Progenitor cell of endocrine pancreas (in vitro differentiated cells): ENCODE measurements around the gene TMEM165. TPM values are rescaled to one million over a fixed set of nuclear protein-coding genes. Genes with fewer than 3 reads are reported as not detected.

ENCODE experiments used
- DNase-seq: peaks from one replicate; pipeline ENCODE4 v3.0.0; 2021; ENCODE audit warnings: low spot score; ENCODE audit not compliant: unreplicated experiment
- H3K27ac Mint-ChIP-seq: 2 replicates; pipeline ENCODE4 v1.8.0; 2021; ENCODE audit warnings: mild to moderate bottlenecking, moderate library complexity, mixed read lengths
- H3K27me3 Mint-ChIP-seq: 2 replicates; pipeline ENCODE4 v1.8.0; 2021; ENCODE audit warnings: mixed read lengths
- H3K36me3 Mint-ChIP-seq: 2 replicates; pipeline ENCODE4 v1.8.0; 2022; ENCODE audit warnings: mixed read lengths; ENCODE audit not compliant: insufficient read depth
- H3K4me1 Mint-ChIP-seq: 2 replicates; pipeline ENCODE4 v1.8.0; 2021; ENCODE audit warnings: low read depth, mixed read lengths
- H3K4me3 Mint-ChIP-seq: 2 replicates; pipeline ENCODE4 v1.8.0; 2021; ENCODE audit warnings: low read depth, mild to moderate bottlenecking, moderate library complexity, mixed read lengths
- H3K9me3 Mint-ChIP-seq: 2 replicates; pipeline ENCODE4 v1.8.0; 2021; ENCODE audit warnings: low read depth, mixed read lengths
- CTCF ChIP-seq: fragments of 200-600 bp; sonication (generic); IDR thresholded peaks from one replicate; pipeline ENCODE4 v1.5.0; 2021; ENCODE audit warnings: antibody characterized with exemption, mild to moderate bottlenecking; ENCODE audit not compliant: unreplicated experiment
- total RNA-seq: library from RNA; stranded (reverse); gene quantifications from 2 replicates; pipeline ENCODE4 v1.2.1, GENCODE V29; 2021

The TMEM165 gene
- total RNA-seq, 1 donor from 2014 or later: 65.7 TPM

- TF ChIP-seq CTCF: no peak
- Mint-ChIP-seq H3K9me3 (no peaks in the 10 kb centered on the region), H3K4me3 (no peak overlapping the region), H3K4me1 (peaks cover 13% of the 10 kb centered on the region), H3K27me3 (no peaks in the 10 kb centered on the region), H3K27ac (no peak overlapping the region), H3K36me3 (peaks cover 18% of the 10 kb centered on the region)
- no peak for DNase-seq
These were observed 46.8 kb downstream of the TMEM165 start for GRCh38 chr4:55442541-55442940.

- Mint-ChIP-seq H3K27ac (no peak overlapping the region), H3K4me3 (no peak overlapping the region), H3K36me3 (peaks cover 16% of the 10 kb centered on the region)
These were observed 49.1 kb downstream of the TMEM165 start for GRCh38 chr4:55444827-55445226.

GRCh38 chr4:55445921-55446577, 50.3 kb downstream of the TMEM165 start:
- Mint-ChIP-seq H3K27ac (no peak overlapping the region), H3K27me3 (no peaks in the 10 kb centered on the region), H3K4me1 (no peaks in the 10 kb centered on the region), H3K9me3 (no peaks in the 10 kb centered on the region), H3K36me3 (peaks cover 13% of the 10 kb centered on the region), H3K4me3 (no peak overlapping the region)
- DNase-seq: no peak
- no peak for TF ChIP-seq CTCF

More at GRCh38 chr4:55444827-55445226, 49.1 kb downstream of the TMEM165 start:
- no peaks in the 10 kb centered on the region for H3K9me3 Mint-ChIP-seq
- H3K27me3 Mint-ChIP-seq: no peaks in the 10 kb centered on the region
- no peak for DNase-seq
- H3K4me1 Mint-ChIP-seq: no peaks in the 10 kb centered on the region
- no peak for TF ChIP-seq CTCF

- no peaks in the 10 kb centered on the region for H3K9me3 Mint-ChIP-seq
- H3K27me3 Mint-ChIP-seq: no peaks in the 10 kb centered on the region
- peaks cover 11% of the 10 kb centered on the region for H3K36me3 Mint-ChIP-seq
- H3K27ac Mint-ChIP-seq: no peak overlapping the region
- no peak for DNase-seq
- H3K4me1 Mint-ChIP-seq: no peaks in the 10 kb centered on the region
- H3K4me3 Mint-ChIP-seq: no peak overlapping the region
- no peak for TF ChIP-seq CTCF
These were observed 50.8 kb downstream of the TMEM165 start for GRCh38 chr4:55446578-55446922.

DNA sequence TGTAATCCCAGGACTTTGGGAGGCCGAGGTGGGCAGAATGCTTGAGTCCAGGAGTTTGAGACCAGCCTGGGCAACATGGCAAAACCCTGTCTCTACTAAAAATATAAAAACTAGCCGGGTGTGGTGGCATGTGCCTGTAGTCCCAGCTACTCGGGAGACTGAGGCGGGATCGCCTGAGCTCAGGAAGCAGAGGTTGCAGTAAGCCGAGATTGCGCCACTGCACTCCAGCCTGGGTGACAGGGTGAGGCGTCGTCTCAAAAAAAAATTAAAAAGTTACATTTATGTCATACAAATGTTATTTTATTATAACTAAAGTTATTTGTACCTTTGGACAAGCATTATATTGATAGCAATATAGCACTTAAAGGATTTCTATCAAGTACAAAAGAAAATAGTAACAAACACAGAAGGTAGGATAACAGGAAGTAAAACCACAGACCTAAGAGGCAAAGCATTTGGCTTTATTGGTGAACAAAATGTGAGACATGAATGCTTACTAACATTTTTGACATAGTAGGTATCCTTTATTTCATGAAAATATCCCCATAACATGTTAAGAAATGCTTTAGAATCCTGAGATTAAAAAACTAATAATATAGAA, 51.5 kb downstream of the TMEM165 start:
- TF ChIP-seq CTCF: no peak
- Mint-ChIP-seq H3K27me3 (no peaks in the 10 kb centered on the region), H3K27ac (no peak overlapping the region), H3K36me3 (peaks cover 14% of the 10 kb centered on the region), H3K4me1 (no peaks in the 10 kb centered on the region), H3K4me3 (no peak overlapping the region), H3K9me3 (no peaks in the 10 kb centered on the region)
- no peak for DNase-seq
